Bladder microvascular endothelial cell (primary cell): ENCODE data around the gene NXF2. TPM values are rescaled to one million over a fixed set of nuclear protein-coding genes. Genes with fewer than 3 reads are reported as not detected.

Experiments used
- total RNA-seq: library from RNA; depleted of rRNA; stranded (reverse); fragments of >200 nt; gene quantifications from 2 replicates; pipeline ENCODE4 v1.2.3, GENCODE V29; 2014

Gene NXF2
- total RNA-seq = not detected in 2 replicates

GRCh38 chrX:102246893-102247292 is at the start of gene NXF2:
TSS of gene NXF2 (plus strand) at chrX:102247167. CDS start at chrX:102307079, 59,912 bp downstream.

GRCh38 chrX:102214986-102215385 is 32.0 kb upstream of the NXF2 start, which contains the start of gene TCP11X1:
TSS of gene TCP11X1 (plus strand) at chrX:102215301.

Other genes starting within 250 kb of the NXF2 start
- not detected in 2 replicates for gene TCEAL2, start 121.5 kb upstream of the NXF2 start, total RNA-seq
- gene TCEAL6, start 104.7 kb upstream of the NXF2 start, total RNA-seq = not detected in 2 replicates
- gene BEX5, start 91.2 kb upstream of the NXF2 start, total RNA-seq = 0.16 TPM in 1 of 2 replicates, not detected in the other
- not detected in 2 replicates for gene TCP11X1, start 31.9 kb upstream of the NXF2 start, total RNA-seq
- not detected in 2 replicates for gene NXF2B, start 192.8 kb downstream of the NXF2 start, total RNA-seq
- not detected in 2 replicates for gene TCP11X2, start 224.6 kb downstream of the NXF2 start, total RNA-seq